ENCODE data around the gene HAUS2.

GRCh38 chr15:42503825-42504224 lies 44.8 kb upstream of the HAUS2 start:
- TF ChIP-seq CTCF (IDR thresholded peaks at IDR 0.05 in 8 of 11, conservative IDR thresholded peaks at IDR 0.05 in 3 of 11), result no peak
- no peak for TF ChIP-seq POLR2A (IDR thresholded peaks at IDR 0.05)
